Measurements from ENCODE around the gene VGF.
"Not testable (repeated sequence)": the region's sequence is repeated elsewhere in the genome, so short reads cannot be mapped to it uniquely, and the experiment has no call there.

Gene VGF

GRCh38 chr7:101140339-101140699, 25.1 kb downstream of the VGF start:
- no peak for FAIRE-seq

GRCh38 chr7:101138213-101138870, 27.0 kb downstream of the VGF start:
- FAIRE-seq (peak; percentile 94), DNase-seq (ENCODE audit: low spot score) (peak; percentile 95)

More at GRCh38 chr7:101140339-101140699, 25.1 kb downstream of the VGF start:
- no peak for DNase-seq (ENCODE audit: low spot score)

- no peak for FAIRE-seq
- no peak for DNase-seq (ENCODE audit: low spot score)
Measured at GRCh38 chr7:101137651-101138212, 27.6 kb downstream of the VGF start.

- no peak for DNase-seq (ENCODE audit: low spot score)
- FAIRE-seq, result no peak
Measured at GRCh38 chr7:101134399-101134980, 30.9 kb downstream of the VGF start.

- no peak for DNase-seq (ENCODE audit: low spot score)
- FAIRE-seq, result no peak
Measured at GRCh38 chr7:101133621-101134398, 31.6 kb downstream of the VGF start.

- FAIRE-seq, result not testable (repeated sequence)
Measured at GRCh38 chr7:101132626-101133600, 32.5 kb downstream of the VGF start.

GRCh38 chr7:101129603-101130117, 35.7 kb downstream of the VGF start:
- DNase-seq (ENCODE audit: low spot score) (no peak), FAIRE-seq (no peak)

More at GRCh38 chr7:101132626-101133600, 32.5 kb downstream of the VGF start:
- not testable (repeated sequence) for DNase-seq (ENCODE audit: low spot score)

- DNase-seq (ENCODE audit: low spot score) (no peak), FAIRE-seq (no peak)
Measured at GRCh38 chr7:101128040-101128834, 37.1 kb downstream of the VGF start.

- no peak for FAIRE-seq
- DNase-seq (ENCODE audit: low spot score), result no peak
Measured at GRCh38 chr7:101127460-101128039, 37.8 kb downstream of the VGF start.

- FAIRE-seq (peak; percentile 90), DNase-seq (ENCODE audit: low spot score) (peak; percentile 98)
Measured at GRCh38 chr7:101126651-101127459, 38.5 kb downstream of the VGF start, which contains the start of gene SERPINE1. Gene SERPINE1 (plus strand): TSS chr7:101127104. CDS start chr7:101128394, 1,290 bp downstream.

GRCh38 chr7:101125989-101126650, 39.2 kb downstream of the VGF start:
- peak; percentile 91 for DNase-seq (ENCODE audit: low spot score)
- FAIRE-seq, result no peak

- DNase-seq (ENCODE audit: low spot score) (peak; percentile 69), FAIRE-seq (no peak)
Measured at GRCh38 chr7:101124376-101125056, 40.9 kb downstream of the VGF start.

GRCh38 chr7:101123703-101124068, 41.7 kb downstream of the VGF start:
- DNase-seq (ENCODE audit: low spot score), result no peak
- FAIRE-seq, result no peak

- FAIRE-seq, result no peak
Measured at GRCh38 chr7:101122933-101123702, 42.3 kb downstream of the VGF start.

GRCh38 chr7:101121991-101122932, 43.1 kb downstream of the VGF start:
- peak; percentile 93 for DNase-seq (ENCODE audit: low spot score)
- FAIRE-seq, result peak; percentile 62

More at GRCh38 chr7:101122933-101123702, 42.3 kb downstream of the VGF start:
- DNase-seq (ENCODE audit: low spot score), result no peak
